NCI-H187 (cell line): ENCODE results near the gene CMSS1.
"Not testable (repeated sequence)": the region's sequence is repeated elsewhere in the genome, so short reads cannot be mapped to it uniquely, and the experiment has no call there.

Experiments
- DNase-seq, 2 experiments: peaks; one replicate each; lab custom pipeline; 2025; lab: John Stamatoyannopoulos, UW

CMSS1 gene

DNA sequence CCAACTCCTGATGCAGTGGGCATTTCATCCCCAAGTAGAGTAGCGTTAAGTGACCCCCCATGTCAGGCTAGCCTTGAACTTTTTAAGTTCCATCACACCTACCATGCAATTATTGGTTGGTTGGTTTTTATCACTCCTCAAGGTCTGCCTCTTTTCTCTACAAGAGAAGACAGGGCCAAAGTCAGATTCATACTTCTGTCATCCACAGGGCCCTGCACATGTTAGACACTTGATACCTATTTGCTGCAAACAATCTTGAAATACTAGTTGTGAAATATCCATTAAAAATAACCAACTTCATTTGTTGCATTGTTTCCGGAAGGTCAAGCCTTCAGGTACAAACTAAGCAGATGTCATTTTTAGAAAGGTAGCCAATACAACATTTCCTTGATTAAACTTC is 1.2 kb downstream of the CMSS1 start:
- no peak for DNase-seq

DNA sequence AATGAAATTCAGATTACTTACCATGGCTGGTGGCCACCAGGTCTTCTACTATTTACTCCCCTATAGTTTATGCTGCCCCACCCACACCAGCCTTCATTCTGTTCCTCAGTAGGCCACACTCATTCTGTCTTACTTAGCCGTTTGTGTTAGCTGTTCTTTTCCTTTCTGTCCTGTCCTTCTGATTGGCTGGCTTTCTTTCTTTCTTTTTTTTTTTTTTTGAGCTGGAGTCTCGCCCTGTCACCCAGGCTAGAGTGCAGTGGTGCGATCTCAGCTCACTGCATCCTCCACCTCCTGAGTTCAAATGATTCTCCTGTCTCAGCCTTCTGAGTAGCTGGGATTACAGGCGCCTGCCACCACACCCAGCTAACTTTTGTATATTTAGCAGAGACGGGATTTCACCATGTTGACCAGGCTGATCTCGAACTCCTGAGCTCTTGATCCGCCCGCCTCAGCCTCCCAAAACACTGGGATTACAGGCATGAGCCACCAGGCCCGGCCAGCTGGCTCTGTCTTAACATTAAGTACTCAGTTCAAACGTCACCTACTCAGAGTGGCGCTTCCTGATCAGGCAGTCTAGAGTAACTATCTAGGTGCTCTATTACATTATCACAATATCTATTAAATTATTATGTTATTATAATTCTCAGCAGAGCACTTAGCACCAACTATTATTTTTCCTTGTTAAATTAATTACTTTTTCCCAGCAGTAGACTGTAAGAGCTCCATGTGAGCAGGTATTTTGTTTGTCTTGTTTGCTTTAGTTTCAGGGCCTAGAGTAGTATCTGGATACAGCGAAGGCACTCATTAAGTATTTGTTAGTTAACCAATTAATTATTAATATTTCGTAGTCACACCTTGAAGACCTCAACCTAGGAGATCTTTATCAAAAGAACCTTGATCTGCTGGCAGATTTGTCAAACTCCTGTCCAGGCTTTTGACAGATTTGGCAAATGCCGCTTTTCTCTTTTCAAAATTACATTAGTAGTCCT is 6.4 kb downstream of the CMSS1 start:
- DNase-seq = no peak

DNA sequence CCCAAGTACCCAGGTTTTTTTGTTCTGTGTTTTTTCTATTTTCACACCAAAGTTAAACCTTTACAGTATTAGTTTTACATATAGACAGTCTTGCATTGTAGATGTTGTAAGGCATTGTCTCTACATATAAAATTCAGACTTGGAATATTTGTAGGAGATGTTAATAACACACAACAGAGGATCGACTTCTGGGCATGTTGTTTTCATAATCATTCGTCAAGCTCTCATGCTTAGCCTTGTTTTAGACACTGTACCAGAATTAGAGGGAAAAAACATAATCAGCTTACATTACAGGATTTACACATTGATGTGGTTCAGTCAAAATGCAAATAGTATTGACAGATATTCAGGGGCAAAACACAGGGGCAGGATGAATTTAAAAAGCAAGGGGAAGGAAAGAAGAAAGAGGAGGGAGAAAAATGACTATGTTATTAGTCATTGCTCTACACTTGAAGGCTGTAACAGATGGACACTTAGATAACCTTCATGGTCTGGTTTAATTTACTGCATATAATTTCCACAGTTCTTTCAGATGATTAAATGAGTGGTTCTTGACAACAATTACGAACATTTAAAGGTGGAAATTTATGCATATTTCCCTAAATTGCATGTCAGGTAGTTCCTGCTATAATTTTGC is 7.5 kb downstream of the CMSS1 start:
- DNase-seq = no peak

DNA sequence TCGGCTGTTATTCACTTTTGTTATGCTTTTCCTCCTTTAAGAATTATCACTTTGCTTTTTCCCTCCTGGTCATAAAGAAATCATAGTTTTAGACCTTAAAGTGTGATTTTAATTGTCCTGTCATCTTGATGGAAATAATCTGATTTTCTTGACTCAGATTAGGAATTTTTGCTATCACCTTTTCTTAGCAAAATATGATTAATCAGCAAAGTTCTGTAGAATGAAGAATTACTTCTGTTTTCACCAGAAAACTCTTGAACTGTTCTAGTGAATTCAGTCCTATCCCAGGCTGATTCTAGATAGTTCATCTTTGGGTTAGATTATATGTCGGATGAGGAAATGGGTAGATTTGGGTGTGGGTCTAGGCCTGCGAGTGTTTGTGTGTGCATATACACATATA is 12.2 kb downstream of the CMSS1 start:
- DNase-seq = no peak

DNA sequence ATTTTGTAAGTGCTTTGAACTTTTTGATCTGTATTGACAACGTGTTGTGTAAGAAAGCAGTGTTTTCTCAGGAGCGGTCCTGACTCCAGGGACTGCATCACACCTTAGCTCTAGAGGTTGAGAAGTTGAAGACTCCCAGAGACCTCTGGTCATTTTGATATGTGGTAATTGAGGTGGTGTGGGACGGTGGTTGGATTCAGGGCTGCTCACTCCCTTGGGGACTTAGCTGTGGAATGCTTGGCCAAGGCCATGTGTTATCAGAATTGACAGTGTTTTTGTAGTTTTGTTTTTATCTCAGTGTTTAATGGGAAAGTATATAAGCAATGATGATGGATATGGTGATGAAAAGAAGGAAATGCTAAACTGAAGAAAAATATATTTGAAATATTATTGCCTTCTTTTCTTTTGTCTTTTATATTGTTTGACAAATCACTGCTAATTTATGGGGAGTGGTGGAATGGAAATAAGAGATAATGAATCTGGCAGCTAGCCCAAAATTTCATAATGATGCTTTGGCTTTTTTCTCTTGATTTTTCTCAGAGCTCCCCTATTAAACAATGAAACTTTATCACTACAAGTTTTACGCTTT is 16.0 kb downstream of the CMSS1 start:
- DNase-seq = no peak

DNA sequence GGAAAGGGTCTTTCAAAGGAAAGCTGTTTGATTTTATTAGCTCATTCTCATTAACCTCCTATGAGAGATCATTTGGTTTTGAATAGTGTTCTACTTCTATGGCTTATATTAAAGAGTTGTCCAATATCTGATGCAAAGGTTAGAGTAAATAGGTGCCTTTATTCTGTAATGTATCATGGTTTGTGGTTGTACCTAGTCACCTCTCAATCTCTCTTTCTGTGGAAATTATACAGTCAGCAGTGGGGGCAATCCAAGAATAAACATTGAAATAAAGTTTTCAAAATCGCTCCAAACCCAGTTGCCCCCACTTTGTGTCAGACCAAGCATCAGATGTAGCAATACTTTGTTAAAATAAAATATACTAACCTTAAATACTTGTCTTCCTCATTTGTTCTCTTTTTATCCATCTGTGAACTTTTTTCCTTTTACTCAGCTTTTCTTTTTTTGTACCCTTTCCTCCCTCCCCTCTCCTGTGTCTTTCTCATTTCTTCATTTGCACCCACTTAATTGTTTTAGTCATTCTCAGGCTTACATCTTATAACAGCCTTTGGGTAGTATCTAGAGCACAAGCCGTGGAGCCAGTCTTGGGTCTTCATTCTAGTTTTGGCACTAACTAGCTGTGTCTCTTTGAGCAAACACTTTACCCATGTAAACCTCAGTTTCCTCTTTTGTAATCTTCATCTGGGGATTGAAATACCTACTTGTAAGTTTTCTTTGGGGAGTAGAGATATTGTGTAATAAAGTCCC is 16.7 kb downstream of the CMSS1 start:
- DNase-seq = no peak

DNA sequence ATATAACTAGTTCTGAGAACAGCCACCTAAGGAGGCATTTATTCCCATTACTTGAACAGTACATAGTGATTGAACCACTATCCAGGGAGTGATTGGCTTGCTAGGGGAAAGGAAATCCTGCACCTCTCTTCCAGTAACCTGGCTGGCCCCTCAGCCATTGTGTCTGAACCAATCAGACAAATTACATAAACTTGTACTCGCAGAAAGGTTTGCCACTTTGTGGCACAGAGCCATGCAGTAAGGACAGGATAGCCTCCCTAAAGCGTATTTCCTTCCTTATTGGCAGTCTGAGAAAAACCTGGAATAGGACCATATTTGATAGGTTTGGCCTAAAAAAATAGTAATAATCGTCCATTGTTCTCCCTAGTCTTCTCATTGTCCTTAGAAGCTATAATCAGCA is 19.0 kb downstream of the CMSS1 start:
- no peak for DNase-seq

DNA sequence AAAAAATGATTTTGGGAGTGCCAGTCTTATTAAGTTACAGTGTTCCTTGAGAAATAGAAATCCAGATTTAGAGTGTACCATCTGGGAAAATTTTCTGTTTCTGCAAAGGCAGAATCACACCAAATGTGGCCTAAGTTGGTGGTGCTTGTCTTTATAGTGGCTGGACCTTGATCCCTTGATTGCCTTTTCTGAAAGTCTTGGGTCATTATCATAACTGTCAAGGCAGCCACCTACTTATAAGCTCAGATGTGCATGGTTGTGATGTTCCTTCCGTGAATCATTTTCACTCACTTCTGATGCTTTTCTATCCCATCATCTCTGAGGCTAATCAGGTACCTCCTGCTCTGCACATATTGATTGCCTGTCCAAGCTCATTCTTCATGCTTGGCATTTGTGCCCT is 20.1 kb downstream of the CMSS1 start:
- no peak for DNase-seq

DNA sequence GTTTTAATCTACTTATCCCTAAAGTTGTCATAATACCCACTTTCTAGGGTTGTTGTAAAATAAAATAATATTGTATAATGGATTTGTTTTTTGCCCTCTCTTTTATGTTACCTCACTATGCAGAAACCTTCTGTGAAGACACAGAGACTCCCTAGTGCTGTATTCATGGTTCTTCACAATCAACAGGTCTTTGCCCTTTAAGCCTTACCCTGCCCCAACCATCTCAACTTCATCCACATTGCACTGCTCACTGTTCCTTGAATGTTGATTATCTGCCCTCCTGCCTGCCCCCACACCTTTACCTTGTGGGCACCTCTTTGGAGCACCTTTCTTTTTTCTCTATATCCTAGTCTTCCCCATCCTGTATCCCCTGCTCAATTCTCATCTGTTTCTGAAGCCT is 21.1 kb downstream of the CMSS1 start:
- no peak for DNase-seq

DNA sequence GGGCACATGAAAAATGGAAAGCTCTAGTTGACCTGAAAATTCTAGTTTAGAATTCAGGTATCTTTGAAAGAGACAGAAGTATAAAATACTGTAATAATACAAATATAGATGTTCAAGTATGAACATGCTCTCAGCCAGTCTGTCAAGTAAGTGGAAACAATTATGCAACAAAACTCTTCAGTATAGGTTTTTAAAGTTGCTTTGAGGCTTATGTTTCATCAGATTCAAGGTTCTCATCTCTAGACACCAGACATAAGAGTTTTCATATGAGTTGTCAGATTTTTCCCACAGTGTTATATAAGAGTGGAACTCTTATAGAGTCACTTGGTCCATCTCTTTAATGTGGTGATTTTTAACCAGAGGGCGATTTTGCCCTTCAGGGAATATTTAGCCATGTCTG is 22.0 kb downstream of the CMSS1 start:
- DNase-seq = no peak

DNA sequence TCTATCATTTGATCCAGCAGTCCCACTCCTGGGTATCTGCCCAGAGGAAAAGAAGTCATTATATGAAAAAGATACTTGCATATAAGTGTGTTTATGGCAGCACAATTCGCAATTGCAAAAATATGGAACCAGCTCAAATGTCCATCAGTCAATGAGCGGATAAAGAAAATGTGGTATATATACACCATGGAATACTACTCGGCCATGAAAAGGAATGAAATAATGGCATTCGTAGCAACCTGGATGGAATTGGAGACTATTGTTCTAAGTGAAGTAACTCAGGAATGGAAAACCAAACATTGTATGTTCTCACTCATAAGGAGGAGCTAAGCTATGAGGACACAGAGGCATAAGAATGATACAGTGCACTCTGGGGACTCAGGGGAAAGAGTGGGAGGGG is 24.3 kb downstream of the CMSS1 start:
- not testable (repeated sequence) for DNase-seq

DNA sequence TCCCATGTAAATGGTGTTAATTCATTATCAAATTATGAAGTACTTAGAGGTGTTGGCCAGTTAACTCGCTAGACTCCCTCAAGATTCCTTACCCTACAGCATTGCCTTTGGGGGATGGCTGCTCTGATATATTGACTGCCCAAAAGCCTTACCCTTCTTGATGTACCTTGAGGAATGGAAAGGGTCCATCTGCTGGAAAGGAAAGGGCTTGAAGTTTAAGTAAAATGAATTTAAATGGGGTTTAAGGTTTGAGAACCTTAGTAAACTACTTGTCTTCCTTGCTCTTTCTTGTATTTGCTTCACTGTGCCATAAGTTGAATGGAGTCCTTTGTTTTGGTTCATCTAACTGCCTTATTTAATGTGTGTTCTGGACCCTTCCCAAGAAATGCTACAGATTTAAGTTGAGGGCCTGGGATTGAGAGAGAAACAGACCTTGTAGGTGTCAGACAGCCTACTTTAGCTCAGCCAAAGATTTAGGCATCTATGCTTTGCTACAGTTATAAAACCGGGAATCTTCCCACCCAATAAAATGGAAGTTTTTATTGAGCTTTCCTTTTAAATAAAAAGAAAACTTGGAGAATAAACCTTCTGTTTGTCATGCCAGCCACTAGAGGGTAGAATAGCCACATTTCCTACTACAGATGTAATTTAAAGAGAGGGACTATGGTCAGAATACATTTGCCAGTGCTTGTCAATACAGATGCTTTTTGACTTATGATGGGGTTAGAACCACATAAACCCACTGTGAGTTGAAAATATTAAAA is 25.3 kb downstream of the CMSS1 start:
- DNase-seq = no peak

DNA sequence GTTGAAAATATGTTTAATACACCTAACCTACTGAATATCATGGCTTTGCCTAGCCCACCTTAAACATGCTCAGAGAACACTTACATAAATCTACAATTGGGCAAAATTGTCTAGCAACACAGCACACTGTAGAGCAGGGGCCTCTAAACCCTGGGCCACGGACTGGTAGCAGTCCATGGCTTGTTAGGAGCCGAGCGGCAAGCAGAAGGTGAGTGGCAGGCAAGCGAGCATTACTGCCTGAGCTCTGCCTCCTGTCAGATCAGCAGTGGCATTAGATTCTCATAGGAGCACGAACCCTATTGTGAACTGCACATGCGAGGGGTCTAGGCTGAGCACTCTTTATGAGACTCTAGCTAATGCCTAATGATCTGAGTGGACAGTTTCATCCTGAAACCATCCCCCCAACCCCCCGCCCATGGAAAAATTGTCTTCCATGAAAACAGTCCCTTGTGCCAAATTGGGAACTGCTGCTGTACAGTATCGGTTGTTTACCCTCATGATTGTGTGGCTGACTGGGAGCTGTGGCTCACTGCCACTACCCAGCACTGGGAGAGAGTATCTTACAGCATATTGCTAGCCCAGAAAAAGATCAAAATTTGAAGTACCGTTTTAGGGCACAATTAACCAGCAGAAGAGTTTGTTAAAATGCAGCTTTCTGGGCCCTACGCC is 26.1 kb downstream of the CMSS1 start:
- DNase-seq = no peak

DNA sequence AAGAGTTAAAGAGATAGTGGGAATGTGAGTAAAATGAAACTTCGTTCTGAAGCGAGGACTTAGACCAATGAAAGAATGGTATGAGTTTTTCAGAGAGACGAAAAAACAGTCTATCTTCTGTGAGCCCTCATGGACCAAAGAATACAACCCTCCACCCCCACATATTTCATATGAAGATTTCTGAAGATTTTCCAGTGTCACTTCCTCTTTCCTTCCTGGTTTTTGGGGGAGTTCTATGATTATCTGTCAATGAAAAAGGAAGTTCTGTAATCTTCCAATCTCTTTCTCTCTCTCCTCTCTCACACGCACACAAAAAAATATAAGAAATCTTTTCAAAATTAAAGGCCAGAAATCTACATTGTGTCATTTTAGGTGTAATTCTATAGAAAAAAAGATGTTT is 27.7 kb downstream of the CMSS1 start:
- no peak for DNase-seq

DNA sequence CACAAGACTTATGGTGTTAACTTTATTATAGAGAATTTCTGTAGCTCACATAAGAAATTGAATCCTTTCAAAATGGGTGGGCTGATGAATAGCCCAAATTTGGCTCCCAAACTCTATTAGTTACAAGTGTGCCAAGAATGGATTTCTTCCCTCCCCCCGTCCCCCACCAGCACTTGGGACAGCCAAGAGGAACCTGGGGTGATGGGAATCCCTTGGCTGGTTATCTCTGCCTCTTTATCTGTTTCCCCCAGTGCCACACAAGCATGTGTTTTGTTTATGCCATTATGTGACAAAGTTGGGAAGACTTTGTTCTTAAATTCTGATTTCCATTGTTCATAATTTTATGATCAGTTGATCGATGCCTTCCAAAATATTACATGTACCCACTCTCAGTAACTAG is 28.3 kb downstream of the CMSS1 start:
- DNase-seq = no peak

DNA sequence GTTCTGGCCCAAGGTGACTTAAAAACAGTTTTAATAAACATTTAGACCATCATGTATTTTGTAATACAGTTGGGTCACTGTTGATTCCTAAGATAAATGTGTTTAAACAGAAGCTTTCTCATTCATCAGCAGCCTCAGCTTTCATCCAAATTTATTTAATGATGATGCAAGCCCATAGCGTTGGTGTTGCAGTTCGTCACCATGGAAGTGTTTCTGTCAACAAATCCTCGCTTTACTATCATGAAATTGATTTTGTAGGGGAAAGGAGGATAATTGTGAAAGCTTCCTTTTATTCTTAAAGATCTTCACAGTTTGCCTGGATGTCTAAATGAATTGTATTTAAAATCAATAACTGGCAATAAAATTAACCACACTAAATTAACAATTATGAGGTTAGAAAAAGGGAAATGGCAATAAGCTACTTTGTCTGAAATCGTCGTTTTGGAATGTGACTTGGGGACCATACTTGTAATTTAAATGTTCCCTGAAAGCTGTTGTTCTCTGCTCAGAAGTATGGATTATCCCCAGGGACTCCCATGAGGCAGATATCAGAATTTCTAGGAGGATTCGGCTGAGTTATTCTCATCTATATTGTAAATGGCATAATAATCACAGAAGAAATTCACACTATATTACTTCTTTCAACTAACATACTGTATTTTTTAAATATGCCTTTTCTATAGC is 29.0 kb downstream of the CMSS1 start:
- DNase-seq = no peak

DNA sequence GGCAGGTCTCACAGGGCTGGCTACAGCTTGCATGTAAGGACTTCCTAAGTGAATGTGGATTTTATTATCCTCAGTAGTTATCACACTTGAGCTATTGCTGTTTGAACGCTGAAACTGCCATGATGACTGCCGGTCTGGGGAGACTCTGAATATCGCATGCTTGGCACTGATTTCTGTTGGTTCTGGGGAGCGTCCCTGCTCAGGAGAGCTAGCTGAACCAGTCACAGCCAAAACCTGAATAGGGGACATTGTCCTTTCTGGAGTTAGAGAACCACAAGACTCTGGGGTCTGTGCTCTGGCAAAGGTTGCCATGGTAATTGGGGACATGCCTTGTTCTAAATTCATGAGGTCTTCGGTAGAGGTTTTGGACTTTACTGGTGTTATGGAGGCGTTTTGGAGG is 30.8 kb downstream of the CMSS1 start:
- no peak for DNase-seq

DNA sequence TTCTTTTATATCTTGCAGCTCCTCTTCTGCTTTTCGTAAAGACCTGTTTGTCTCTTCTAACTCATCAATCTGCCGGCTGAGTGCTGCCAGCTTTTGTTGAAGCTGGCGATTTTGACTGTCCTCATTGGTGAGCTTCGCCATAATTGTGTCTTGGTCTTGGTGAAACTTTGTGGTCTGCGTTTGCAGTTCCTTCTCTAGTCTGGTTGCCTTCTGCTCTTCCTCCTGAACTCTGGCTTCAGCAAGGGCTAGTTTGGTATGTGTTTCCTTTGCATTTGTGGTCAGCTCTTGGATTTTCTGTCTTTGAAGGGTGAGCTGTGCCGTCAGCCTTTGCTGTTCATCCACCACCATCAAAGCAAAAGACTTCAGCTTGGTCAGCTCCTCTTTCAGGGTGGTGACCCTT is 32.9 kb downstream of the CMSS1 start:
- no peak for DNase-seq

DNA sequence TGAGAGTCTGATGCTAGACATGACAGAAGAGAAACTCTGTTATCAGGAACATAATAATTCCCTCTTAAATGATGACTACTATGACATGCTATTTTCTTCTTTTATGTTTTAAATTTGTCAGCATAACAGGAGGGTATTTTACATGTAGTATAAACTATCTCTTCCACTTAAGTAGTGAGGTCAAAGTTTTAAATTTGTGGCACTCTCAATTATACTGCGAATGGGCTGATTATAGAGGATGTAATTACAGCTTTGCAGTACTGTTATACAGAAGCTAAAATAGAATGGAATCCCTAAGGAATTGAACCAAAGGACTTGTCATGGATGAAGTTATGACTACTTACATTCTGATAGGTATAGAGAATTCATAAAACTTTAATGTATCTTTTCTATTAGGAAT is 34.3 kb downstream of the CMSS1 start:
- no peak for DNase-seq

DNA sequence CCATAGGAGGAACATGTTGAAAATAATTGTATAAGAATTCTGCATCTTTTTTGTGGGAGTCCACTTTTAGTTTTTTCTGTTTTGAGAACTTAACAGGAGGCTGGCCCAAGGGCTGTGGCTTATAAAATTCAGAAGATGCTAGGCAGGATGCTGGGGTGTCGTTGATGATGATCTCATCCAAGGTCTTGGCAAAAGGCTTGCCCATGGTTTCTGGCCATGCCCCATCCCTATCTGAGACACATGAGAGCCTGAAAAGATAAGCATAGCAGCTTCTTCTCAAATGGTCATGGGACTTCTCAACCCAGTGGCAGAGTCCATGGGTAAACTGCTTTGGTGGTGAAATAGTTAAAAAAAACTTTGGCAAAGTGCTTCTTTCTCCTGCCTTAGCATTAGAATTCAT is 35.2 kb downstream of the CMSS1 start:
- no peak for DNase-seq
